Stimulated activated naive CD4-positive, alpha-beta T cell treated with Interleukin-2 at 50 U/mL for 16 hours (primary cell): ENCODE measurements around the gene LIN7B.
"Not testable (repeated sequence)": the region's sequence is repeated elsewhere in the genome, so short reads cannot be mapped to it uniquely, and the experiment has no call there.

Experiments used
- DNase-seq: peaks from one replicate; lab custom pipeline; 2025; lab: John Stamatoyannopoulos, UW

The LIN7B gene

GRCh38 chr19:49142866-49143335 lies 28.7 kb downstream of the LIN7B start:
- DNase-seq = peak; percentile 67

- DNase-seq = peak; percentile 66
Observed at GRCh38 chr19:49145573-49146407, 31.6 kb downstream of the LIN7B start.

- not testable (repeated sequence) for DNase-seq
Observed at GRCh38 chr19:49146408-49146770, 32.2 kb downstream of the LIN7B start.

GRCh38 chr19:49148044-49148682 lies 34.0 kb downstream of the LIN7B start:
- no peak for DNase-seq

- DNase-seq = peak; percentile 77
Observed at GRCh38 chr19:49148784-49149651, 34.8 kb downstream of the LIN7B start.

GRCh38 chr19:49149652-49150105 lies 35.5 kb downstream of the LIN7B start:
- DNase-seq = no peak

- DNase-seq = peak; percentile 13
Observed at GRCh38 chr19:49150106-49150943, 36.2 kb downstream of the LIN7B start.

GRCh38 chr19:49150944-49151243 lies 36.7 kb downstream of the LIN7B start:
- DNase-seq = no peak

GRCh38 chr19:49151267-49152118 lies 37.3 kb downstream of the LIN7B start:
- DNase-seq = peak; percentile 29

GRCh38 chr19:49152119-49152550 lies 38.0 kb downstream of the LIN7B start:
- DNase-seq = no peak

- no peak for DNase-seq
Observed at GRCh38 chr19:49153167-49153809, 39.1 kb downstream of the LIN7B start.

GRCh38 chr19:49154279-49154678 lies 40.1 kb downstream of the LIN7B start:
- DNase-seq = no peak

- DNase-seq = no peak
Observed at GRCh38 chr19:49155005-49155819, 41.0 kb downstream of the LIN7B start, which contains the start of gene HRC. HRC (minus strand) TSS chr19:49155396; CDS start chr19:49155237, 159 bp downstream.

GRCh38 chr19:49155820-49156346 lies 41.7 kb downstream of the LIN7B start:
- no peak for DNase-seq

GRCh38 chr19:49157445-49158224 lies 43.5 kb downstream of the LIN7B start, which contains the start of gene TRPM4:
TRPM4 (plus strand) TSS chr19:49157792; CDS start chr19:49157867, 75 bp downstream.
- DNase-seq = peak; percentile 37

- no peak for DNase-seq
Observed at GRCh38 chr19:49160450-49161189, 46.5 kb downstream of the LIN7B start.

- DNase-seq = no peak
Observed at GRCh38 chr19:49161987-49162386, 47.8 kb downstream of the LIN7B start.
